Neural progenitor cell (in vitro differentiated cells): ENCODE measurements around the gene ARHGAP29.

ENCODE experiments used
- CTCF ChIP-seq: fragments of 200-600 bp; sonication (generic); IDR thresholded peaks from 2 replicates; pipeline ENCODE4 v1.5.1; 2017; ENCODE audit warnings: antibody characterized with exemption, mild to moderate bottlenecking
- EZH2 ChIP-seq: fragments of 200-600 bp; sonication (generic); IDR thresholded peaks from 2 replicates; pipeline ENCODE4 v1.6.1; 2017; ENCODE audit warnings: antibody characterized with exemption, mild to moderate bottlenecking, moderate library complexity

GRCh38 chr1:94255476-94255875 lies 18.1 kb upstream of the ARHGAP29 start:
- TF ChIP-seq CTCF (no peak), EZH2 (no peak)
